ENCODE measurements around the gene DTHD1. TPM values are rescaled to one million over a fixed set of nuclear protein-coding genes. Genes with fewer than 3 reads are reported as not detected.

DTHD1 gene
- total RNA-seq, 1 donor from 2014 or later = 0.08 TPM

DNA sequence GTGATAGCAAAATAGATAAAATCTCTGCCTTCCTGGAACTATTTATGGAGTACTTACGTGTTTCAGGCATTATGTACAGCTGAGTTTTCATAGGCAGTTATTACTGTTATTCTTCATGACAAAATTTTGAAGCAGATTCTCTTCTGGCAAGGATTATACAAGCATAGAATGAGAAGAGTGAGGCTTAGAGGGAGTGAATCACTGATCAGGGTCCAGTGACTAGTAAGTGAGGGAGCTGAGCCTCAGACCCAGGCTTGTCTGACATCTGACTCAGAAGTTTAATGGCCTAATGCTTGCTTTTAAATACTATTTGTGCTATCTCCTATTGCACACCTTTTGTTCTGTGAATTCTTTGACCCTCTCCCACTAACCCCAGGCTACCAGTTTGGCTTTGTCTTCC, 110.6 kb downstream of the DTHD1 start:
- intact Hi-C loops (cut with DNase I) = no loop called here
- DNase-seq (ENCODE audit: low spot score) = no peak

DNA sequence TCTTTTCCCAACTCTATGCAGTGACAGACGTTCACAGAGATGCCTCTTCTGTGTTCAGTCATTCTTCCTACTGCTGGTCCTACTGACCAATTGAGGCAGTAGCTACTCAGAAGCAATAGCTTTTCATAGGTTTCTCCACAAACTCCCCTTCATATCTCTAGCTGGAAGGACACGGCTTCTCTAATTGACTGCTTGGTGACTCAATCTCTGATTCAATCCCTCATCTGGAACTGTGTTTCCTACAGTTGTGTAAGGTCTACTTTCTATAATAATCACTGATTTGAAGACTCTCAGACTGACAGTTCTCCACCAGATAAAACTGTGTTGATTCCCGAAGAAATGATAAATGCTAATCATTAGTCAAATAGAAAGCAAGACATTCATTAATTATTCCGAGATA, 111.5 kb downstream of the DTHD1 start:
- intact Hi-C loops (cut with DNase I) = no loop called here
- DNase-seq (ENCODE audit: low spot score) = no peak

Other genes with a start within 250 kb of the DTHD1 start
- gene ARAP2, start 37.1 kb upstream of the DTHD1 start, total RNA-seq = 6.6 TPM